Measurements from ENCODE around the gene TCOF1.
A peak's percentile ranks its signal among the peaks of the same experiment; 100 is the strongest.

Gene TCOF1

GRCh38 chr5:150434464-150434863, 77.0 kb downstream of the TCOF1 start:
- DNase-seq (ENCODE audit: low read depth): no peak
- H3K4me3 ChIP-seq (ENCODE audit: control insufficient read depth, low read depth, low read length): no peak overlapping the region
- no peak for TF ChIP-seq CTCF (IDR thresholded peaks at IDR 0.05; ENCODE audit: control insufficient read depth, insufficient read depth, low read depth, low read length, missing control alignments)

GRCh38 chr5:150436141-150436680, 78.7 kb downstream of the TCOF1 start:
- DNase-seq (ENCODE audit: low read depth): peak; percentile 46
- TF ChIP-seq CTCF (IDR thresholded peaks at IDR 0.05; ENCODE audit: control insufficient read depth, insufficient read depth, low read depth, low read length, missing control alignments): peak; percentile 83
- no peak overlapping the region for H3K4me3 ChIP-seq (ENCODE audit: control insufficient read depth, low read depth, low read length)

- no peak for DNase-seq (ENCODE audit: low read depth)
- TF ChIP-seq CTCF (IDR thresholded peaks at IDR 0.05; ENCODE audit: control insufficient read depth, insufficient read depth, low read depth, low read length, missing control alignments): peak; percentile 66
- H3K4me3 ChIP-seq (ENCODE audit: control insufficient read depth, low read depth, low read length): no peak overlapping the region
Measured at GRCh38 chr5:150438873-150439546, 81.5 kb downstream of the TCOF1 start.

- no peak overlapping the region for H3K4me3 ChIP-seq (ENCODE audit: control insufficient read depth, low read depth, low read length)
- no peak for TF ChIP-seq CTCF (IDR thresholded peaks at IDR 0.05; ENCODE audit: control insufficient read depth, insufficient read depth, low read depth, low read length, missing control alignments)
- DNase-seq (ENCODE audit: low read depth): no peak
Measured at GRCh38 chr5:150440948-150441812, 83.7 kb downstream of the TCOF1 start.

GRCh38 chr5:150441813-150442698, 84.6 kb downstream of the TCOF1 start:
- no peak for DNase-seq (ENCODE audit: low read depth)
- H3K4me3 ChIP-seq (ENCODE audit: control insufficient read depth, low read depth, low read length): no peak overlapping the region
- TF ChIP-seq CTCF (IDR thresholded peaks at IDR 0.05; ENCODE audit: control insufficient read depth, insufficient read depth, low read depth, low read length, missing control alignments): no peak

GRCh38 chr5:150442699-150443080, 85.2 kb downstream of the TCOF1 start:
- no peak for DNase-seq (ENCODE audit: low read depth)
- TF ChIP-seq CTCF (IDR thresholded peaks at IDR 0.05; ENCODE audit: control insufficient read depth, insufficient read depth, low read depth, low read length, missing control alignments): no peak
- no peak overlapping the region for H3K4me3 ChIP-seq (ENCODE audit: control insufficient read depth, low read depth, low read length)

Data from AG09309 (cell line).